Kidney (tissue), 14 donors: ENCODE results near the gene MRM3. TPM values are rescaled to one million over a fixed set of nuclear protein-coding genes. Genes with fewer than 3 reads are reported as not detected.
"Not testable (repeated sequence)": the region's sequence is repeated elsewhere in the genome, so short reads cannot be mapped to it uniquely, and the experiment has no call there.

Experiments
- DNase-seq, 5 donors: peaks; one replicate each; pipeline ENCODE4 v3.0.0-alpha.2; 2013 to 2020
- FAIRE-seq: peaks from 2 replicates; lab custom pipeline; 2012; peaks lifted over from hg19 to GRCh38; lab: Jason Lieb, UNC
- H3K27ac ChIP-seq, 2 donors: one replicate each; pipeline ENCODE4 v1.7.0; 2013; ENCODE audit warnings: low read depth in 2 of 2, low read length in 2 of 2, inconsistent platforms in 1 of 2
- H3K27me3 ChIP-seq: one replicate; pipeline ENCODE4 v1.7.1; 2013; ENCODE audit warnings: low read length, inconsistent platforms; ENCODE audit not compliant: control insufficient read depth, insufficient read depth
- H3K36me3 ChIP-seq, 3 donors: one replicate each; pipeline versions ENCODE4 v1.7.0 to v1.7.1; 2013; ENCODE audit warnings: low read length in 3 of 3, control low read depth in 1 of 3, inconsistent platforms in 1 of 3; ENCODE audit not compliant: insufficient read depth in 3 of 3, control insufficient read depth in 2 of 3
- H3K4me1 ChIP-seq, 3 donors: one replicate each; pipeline versions ENCODE4 v1.7.0 to v1.7.1; 2013; ENCODE audit warnings: low read length in 3 of 3, inconsistent platforms in 1 of 3, low read depth in 1 of 3; ENCODE audit not compliant: control insufficient read depth in 2 of 3, insufficient read depth in 2 of 3
- H3K4me3 ChIP-seq, 3 donors: one replicate each; pipeline versions ENCODE4 v1.7.0 to v1.8.1; 2013; ENCODE audit warnings: low read length in 3 of 3, control low read depth in 1 of 3, inconsistent platforms in 1 of 3
- H3K9ac ChIP-seq, 3 donors: one replicate each; pipeline versions ENCODE4 v1.7.0 to v1.7.1; 2013; ENCODE audit warnings: low read length in 3 of 3, control low read depth in 1 of 3, inconsistent platforms in 1 of 3
- H3K9me3 ChIP-seq, 3 donors: one replicate each; pipeline versions ENCODE4 v1.7.0 to v1.7.1; 2013; ENCODE audit warnings: low read length in 3 of 3, control low read depth in 1 of 3, inconsistent platforms in 1 of 3; ENCODE audit not compliant: control insufficient read depth in 2 of 3, insufficient read depth in 1 of 3
- CTCF ChIP-seq: IDR thresholded peaks from 3 replicates; pipeline ENCODE4 v1.5.1; 2012; ENCODE audit warnings: mild to moderate bottlenecking, moderate library complexity, borderline replicate concordance; ENCODE audit not compliant: insufficient read depth; ENCODE audit errors: extremely low read depth
- intact Hi-C: fragments of 100-400 bp; cut with DNase I; formaldehyde crosslinking; loops from one replicate; pipeline ENCODE4 v1.11.1; 2022
- polyA plus RNA-seq: library from polyadenylated mRNA; stranded (reverse); fragments of 350-450 nt; fragmentation: Illumina TruSeq; extraction: RNeasy Lipid Tissue Mini Kit (QIAGEN cat#74804); gene quantifications from one replicate; pipeline ENCODE4 v1.2.3, GENCODE V29; 2014; ENCODE audit warnings: low read depth, low replicate concordance; ENCODE audit not compliant: insufficient read depth
- total RNA-seq: library from RNA; stranded (reverse); fragmentation: NEBNext Ultra II Directional; extraction: Animal tissue kit (Norgen Biotek cat#: 25700); gene quantifications from one replicate; pipeline ENCODE4 v1.2.1, GENCODE V29; 2021
- donor health status: control.
- donor health status: control.
- donor health status: control.
- donor health status: control.
- donor health status: control.
- donor health status: DM: yes; HTN: yes; CAD: no.
- donor health status: Normal renal cell carcinoma (clear cell type).

MRM3 gene
- total and polyA plus RNA-seq, 2 donors from 2014 or later: 14.4 to 21.3 TPM

DNA sequence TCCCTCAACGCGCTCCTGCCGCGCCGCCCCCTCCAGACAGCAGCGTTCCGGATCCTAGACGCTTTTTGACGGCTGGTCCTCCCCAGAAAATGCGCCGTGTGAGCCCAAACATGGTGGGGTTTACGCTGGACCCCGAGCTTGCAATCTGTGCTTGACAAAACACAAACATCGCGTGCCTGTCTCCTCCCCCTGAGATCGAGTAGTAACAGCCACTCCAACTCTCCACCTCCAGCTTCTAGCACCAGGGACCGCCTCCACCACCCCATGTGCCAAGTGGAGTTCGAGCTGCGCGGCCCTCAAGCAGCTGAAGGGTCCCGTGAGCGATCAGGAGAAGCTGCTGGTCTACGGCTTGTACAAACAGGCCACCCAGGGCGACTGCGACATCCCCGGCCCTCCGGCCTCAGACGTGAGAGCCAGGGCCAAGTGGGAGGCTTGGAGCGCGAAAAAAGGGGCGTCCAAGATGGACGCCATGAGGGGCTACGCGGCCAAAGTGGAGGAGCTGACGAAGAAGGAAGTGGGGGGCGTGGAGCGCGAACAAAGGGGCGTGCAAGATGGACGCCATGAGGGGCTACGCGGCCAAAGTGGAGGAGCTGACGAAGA, 29.4 kb upstream of the MRM3 start:
- Histone ChIP-seq H3K9me3 (no peaks in the 10 kb centered on the region), H3K27me3 (no peaks in the 10 kb centered on the region), H3K4me3 (peak overlapping the region; percentile 71 to 84 (median 80)), H3K27ac (peak overlapping the region; percentile 7 to 43), H3K9ac (peak overlapping the region; percentile 37 to 93 (median 73)), H3K4me1 (peaks cover 0 to 15% (median 4%) of the 10 kb centered on the region in 3 donors), H3K36me3 (peaks cover 0 to 7% (median 2%) of the 10 kb centered on the region in 3 donors)
- intact Hi-C loops: no loop called here
- no peak for FAIRE-seq
- TF ChIP-seq CTCF: no peak
- peak; percentile 72 to 90 (median 83) for DNase-seq

- Histone ChIP-seq H3K27ac (no peak overlapping the region), H3K27me3 (no peaks in the 10 kb centered on the region), H3K9me3 (no peaks in the 10 kb centered on the region), H3K4me1 (peaks cover 0 to 15% (median 4%) of the 10 kb centered on the region in 3 donors), H3K4me3 (no peak overlapping the region), H3K9ac (no peak overlapping the region), H3K36me3 (peaks cover 0 to 2% (median under 1%) of the 10 kb centered on the region in 3 donors)
- intact Hi-C loops: no loop called here
- DNase-seq (no peak), FAIRE-seq (no peak)
- TF ChIP-seq CTCF: no peak
These were observed 28.7 kb upstream of the MRM3 start for GRCh38 chr17:753418-753817.

- H3K27ac ChIP-seq, H3K4me3 ChIP-seq, FAIRE-seq, intact Hi-C loops, DNase-seq, H3K36me3 ChIP-seq, H3K9ac ChIP-seq, H3K9me3 ChIP-seq, H3K27me3 ChIP-seq: not testable (repeated sequence)
- peaks cover 0 to 15% (median 4%) of the 10 kb centered on the region in 3 donors for H3K4me1 ChIP-seq
These were observed 26.7 kb upstream of the MRM3 start for GRCh38 chr17:755319-755961.

- FAIRE-seq, H3K27me3 ChIP-seq, intact Hi-C loops, H3K9ac ChIP-seq, H3K4me3 ChIP-seq, DNase-seq, H3K9me3 ChIP-seq, H3K27ac ChIP-seq, H3K36me3 ChIP-seq: not testable (repeated sequence)
- H3K4me1 ChIP-seq: peaks cover 0 to 10% (median 4%) of the 10 kb centered on the region in 3 donors
These were observed 26.1 kb upstream of the MRM3 start for GRCh38 chr17:756010-756567.
